IPS-NIHi7 (cell line): Measurements from ENCODE around the gene GOLGA8Q.
"Not testable (repeated sequence)": the region's sequence is repeated elsewhere in the genome, so short reads cannot be mapped to it uniquely, and the experiment has no call there.

ENCODE experiments used
- DNase-seq: peaks from one replicate; pipeline ENCODE4 v3.0.0; 2012; ENCODE audit warnings: mixed read lengths; ENCODE audit errors: extremely low spot score

GOLGA8Q gene, protein sequence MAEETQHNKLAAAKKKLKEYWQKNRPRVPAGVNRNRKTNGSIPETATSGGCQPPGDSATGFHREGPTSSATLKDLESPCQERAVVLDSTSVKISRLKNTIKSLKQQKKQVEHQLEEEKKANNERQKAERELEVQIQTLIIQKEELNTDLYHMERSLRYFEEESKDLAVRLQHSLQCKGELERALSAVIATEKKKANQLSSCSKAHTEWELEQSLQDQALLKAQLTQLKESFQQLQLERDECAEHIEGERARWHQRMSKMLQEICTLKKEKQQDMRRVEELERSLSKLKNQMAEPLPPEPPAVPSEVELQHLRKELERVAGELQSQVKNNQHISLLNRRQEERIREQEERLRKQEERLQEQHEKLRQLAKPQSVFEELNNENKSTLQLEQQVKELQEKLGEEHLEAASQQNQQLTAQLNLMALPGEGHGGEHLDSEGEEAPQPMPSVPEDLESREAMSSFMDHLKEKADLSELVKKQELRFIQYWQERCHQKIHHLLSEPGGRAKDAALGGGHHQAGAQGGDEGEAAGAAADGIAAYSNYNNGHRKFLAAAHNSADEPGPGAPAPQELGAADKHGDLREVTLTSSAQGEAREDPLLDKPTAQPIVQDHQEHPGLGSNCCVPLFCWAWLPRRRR

GRCh38 chr15:30551750-30552149, at the start of gene GOLGA8Q:
GOLGA8Q (plus strand) TSS chr15:30552050; CDS start chr15:30552078, 28 bp downstream.
- DNase-seq, result not testable (repeated sequence)

DNA sequence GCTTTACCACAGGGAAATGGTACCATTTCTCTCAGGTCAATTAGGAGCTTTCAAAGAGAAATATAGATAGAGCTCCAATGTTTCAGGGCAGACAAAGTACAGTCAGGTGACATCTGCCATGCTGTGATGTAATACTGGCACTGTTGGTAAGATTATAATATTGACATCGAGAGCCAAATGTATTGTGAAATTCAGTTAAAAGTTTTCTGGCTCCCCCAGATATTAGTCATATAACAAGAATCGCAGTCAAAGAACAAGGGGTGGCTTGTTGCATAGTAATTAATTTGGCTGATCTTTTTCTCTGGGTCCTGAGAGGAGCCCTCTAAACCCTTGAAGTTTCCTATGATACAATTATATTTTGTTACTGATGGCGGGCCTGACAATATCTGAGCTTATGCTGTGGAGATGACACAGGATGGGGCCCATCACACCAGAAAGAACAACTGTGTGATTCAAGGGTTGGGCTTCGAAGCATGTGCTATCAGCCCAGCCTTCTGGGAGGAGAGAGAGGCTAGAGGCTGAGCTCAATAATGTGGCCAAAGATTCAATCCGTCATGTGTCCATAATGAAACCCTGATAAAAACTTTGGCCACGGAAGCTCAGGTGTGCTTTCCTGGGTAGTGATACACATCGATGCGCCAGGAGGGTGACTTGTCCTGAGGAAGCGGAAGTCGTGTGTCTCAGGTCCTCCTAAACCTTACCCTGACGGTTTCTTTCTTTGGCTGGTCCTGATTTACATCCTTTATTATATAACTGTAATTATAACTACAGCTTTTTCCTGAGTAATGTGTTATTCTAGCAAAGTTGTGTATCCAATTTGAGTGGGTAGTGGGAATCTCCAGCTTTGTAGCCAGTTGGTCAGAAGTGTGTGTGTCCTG, 48.7 kb upstream of the GOLGA8Q start:
- not testable (repeated sequence) for DNase-seq

GRCh38 chr15:30504162-30504843, 47.5 kb upstream of the GOLGA8Q start:
- not testable (repeated sequence) for DNase-seq

DNA sequence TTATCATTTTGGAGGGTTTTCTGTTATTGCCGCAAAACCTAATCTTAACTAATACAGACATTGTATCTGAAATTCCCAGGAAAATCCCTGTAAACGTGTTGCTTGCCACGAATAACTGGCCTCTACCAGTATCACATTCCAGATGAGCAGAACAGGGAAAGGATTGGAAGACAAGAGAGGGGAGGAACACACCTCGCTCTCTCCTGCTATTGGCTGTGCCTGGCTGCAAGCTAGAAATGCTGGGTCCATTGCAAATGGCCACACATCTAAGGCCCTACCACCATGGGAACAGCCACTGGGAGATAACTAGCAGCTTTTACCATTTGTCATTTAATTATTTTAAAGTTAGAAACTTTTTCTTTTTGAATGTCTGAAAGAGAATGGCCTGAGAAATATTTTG, 37.3 kb upstream of the GOLGA8Q start:
- DNase-seq, result not testable (repeated sequence)

DNA sequence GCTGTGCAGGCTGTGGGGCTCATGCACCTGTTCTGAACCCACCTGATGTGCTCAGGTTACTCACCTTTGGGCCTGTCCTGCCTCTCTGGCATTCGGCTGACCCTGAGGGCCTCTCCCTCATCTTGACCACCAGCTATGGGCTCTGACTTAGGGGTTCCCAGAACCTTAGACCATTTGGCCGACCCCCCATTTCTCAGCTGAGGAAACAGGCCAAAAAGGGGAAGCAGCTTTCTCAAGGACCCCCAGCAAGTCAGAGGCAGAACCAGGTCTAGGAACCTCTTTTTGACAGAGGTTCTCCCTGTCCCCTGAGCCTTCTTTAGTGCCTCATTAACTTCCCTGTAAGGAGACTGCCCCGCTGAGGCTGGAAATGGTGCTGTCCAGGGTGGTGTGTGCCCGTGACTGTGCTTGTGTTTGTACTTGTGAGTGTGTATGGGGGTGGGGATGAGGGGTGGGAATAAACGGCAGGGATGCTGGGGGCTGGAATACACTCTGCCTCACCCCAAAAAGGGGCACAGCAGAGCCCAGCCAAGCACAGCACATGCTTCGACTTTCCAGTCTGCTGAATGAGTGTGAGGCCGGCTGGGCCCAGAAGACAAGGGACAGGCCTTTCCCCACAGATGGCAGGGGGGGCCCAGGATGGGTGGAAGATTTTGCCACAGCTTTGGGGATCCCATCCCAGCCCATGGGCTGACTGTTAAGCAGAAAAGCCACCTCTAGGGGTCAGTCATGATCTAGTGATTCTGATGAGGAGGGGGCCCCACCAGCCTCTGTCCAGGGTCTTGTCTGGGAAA, 28.2 kb upstream of the GOLGA8Q start:
- not testable (repeated sequence) for DNase-seq

DNA sequence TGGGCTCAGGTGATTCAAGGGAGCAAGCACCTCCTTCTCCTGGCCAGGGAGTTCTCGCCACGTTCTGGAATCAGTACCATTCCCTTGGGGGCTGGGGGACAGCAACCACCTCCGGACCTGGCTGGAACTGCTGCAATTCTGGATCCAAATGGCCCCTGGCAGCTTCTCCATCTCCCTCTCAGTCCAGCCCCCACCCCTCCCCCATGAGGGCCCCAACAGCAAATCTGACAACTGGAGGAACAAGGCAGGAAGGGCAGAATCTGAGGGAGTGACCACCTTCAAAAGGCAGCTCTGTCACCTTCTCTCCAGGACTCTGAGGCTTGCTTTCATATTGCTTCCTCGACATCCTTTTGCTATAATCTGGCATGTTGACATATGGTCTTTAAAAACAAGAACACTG, 25.9 kb upstream of the GOLGA8Q start:
- DNase-seq, result not testable (repeated sequence)

DNA sequence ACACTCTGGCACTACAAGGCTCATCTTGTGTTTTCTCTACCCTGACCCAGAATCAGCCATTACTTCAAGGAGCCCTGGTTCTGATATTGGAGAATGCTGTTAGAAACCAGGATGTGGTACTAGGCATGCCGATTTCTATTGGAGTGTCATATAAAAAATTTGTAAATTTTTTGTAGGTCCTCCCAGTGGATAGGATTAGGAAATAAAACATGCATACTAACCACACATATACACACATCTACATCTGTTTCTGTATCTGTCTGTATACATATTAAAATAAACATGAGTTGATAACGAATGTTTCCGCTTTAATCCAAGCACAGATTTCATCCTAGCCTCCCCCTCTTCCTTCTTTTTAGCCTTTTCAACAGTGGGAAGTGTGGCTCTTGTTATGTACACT, 22.8 kb upstream of the GOLGA8Q start:
- DNase-seq, result not testable (repeated sequence)

- DNase-seq, result not testable (repeated sequence)
Measured at GRCh38 chr15:30566949-30567348, 15.1 kb downstream of the GOLGA8Q start.

DNA sequence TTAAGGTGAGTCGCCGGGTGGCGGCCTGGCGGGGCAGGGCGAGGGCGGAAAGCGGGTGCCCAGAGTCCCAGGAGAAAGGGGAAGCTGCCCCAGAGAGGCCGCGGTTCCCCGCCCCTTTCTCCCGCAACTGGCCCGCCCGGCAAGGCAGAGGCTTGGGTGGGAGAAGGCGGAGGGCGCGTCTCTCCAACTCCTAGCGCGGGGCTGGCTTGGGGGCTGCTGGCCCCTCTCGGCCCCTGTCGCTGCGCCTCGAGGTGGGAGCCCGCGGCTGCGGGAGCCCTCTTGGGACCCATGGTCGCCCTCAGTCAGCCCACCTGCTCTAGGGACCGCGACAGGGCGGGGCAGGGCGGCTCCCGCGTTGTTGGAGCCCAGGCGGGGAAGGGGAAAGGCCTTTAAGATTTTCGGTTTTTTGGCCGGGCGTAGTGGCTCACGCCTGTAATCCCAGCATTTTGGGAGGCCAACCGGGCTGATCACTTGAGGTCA, 21.2 kb downstream of the GOLGA8Q start:
- DNase-seq, result not testable (repeated sequence)

GRCh38 chr15:30579394-30579970, 27.6 kb downstream of the GOLGA8Q start:
- DNase-seq, result not testable (repeated sequence)

DNA sequence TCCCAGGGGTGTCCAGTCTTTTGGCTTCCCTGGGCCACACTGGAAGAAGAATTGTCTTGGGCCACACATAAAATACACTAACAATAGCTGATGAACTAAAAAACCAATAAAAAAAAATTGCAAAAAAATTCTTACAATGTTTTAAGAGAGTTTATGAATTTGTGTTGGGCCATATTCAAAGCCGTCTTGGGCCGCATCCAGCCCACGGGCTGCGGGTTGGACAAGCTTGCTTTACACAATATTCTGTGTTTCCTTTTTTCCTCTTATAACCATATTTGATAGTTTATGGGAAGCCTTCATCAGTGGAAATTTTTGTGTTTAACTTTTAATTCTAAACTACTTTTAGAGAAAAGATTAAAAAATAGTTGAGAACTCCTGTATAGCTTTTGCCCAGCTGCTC, 28.9 kb downstream of the GOLGA8Q start:
- DNase-seq, result not testable (repeated sequence)

- DNase-seq, result not testable (repeated sequence)
Measured at GRCh38 chr15:30598953-30599352, 47.1 kb downstream of the GOLGA8Q start.

GRCh38 chr15:30603796-30604195, 51.9 kb downstream of the GOLGA8Q start, which contains the start of gene GOLGA8H:
GOLGA8H (plus strand) TSS chr15:30604028; CDS start chr15:30604126, 98 bp downstream.
- DNase-seq, result not testable (repeated sequence)
